LNCAP (cell line): ENCODE results near the gene FBXO47.

Experiments used
- CTCF ChIP-seq: fragments of 450-650 bp; IDR thresholded peaks from 2 replicates; pipeline ENCODE4 v1.5.1; 2017; ENCODE audit warnings: mild to moderate bottlenecking

The FBXO47 gene

GRCh38 chr17:38970128-38970527 is 2.9 kb upstream of the FBXO47 start:
- no peak for TF ChIP-seq CTCF

GRCh38 chr17:38969281-38969680 is 2.1 kb upstream of the FBXO47 start:
- TF ChIP-seq CTCF: no peak

DNA sequence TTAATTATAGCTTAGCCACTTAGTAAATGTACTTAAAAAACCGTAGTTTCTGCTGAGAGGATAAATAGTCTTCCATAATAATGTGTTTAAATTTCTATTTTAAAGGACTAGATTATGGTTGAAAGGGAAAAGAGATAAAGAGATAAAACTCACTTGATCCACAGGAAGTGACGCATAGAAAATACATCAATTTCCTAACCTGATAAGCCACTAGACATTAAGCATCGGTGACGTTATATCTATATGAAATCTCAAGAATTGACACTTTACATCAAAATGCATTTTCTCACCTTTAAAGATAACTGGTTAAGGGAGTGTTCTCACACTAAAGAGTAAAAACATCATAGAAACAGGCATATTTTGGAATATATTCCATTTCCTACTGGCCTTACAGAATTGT is 5.8 kb downstream of the FBXO47 start:
- TF ChIP-seq CTCF: no peak

DNA sequence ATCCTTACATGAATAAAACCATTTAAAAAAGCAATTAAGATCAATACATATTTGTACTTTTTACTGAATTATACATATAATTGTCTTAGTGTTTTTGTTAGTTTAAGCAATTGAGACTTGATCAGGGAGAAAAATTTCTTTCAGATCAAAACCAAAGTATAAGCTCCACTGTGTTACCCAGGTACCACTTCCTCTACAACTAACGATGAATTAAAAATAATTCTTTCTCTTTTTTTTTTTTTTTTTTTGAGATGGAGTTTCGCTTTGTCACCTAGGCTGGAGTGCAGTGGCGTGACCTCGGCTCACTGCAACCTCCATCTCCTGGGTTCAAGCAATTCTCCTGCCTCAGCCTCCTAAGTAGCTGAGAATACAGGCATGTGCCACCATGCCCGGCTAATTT is 6.8 kb downstream of the FBXO47 start:
- no peak for TF ChIP-seq CTCF

DNA sequence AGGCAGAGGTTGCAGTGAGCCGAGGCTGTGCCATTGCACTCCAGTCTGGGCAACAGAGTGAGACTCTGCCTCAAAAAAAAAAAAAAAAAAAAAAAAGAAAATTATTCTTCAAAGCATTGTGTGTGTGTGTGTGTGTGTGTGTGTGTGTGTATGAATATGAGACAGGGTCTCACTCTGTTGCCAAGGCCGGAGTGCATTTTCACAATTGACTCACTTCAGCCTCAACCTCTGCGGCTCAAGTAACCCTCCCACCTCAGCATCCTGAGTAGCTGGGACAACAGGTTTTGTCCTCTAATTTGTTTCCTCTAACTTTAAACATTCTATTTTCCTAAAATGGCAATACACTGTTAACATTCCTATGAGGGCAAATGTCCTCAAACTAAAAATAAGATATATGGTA is 7.7 kb downstream of the FBXO47 start:
- no peak for TF ChIP-seq CTCF

DNA sequence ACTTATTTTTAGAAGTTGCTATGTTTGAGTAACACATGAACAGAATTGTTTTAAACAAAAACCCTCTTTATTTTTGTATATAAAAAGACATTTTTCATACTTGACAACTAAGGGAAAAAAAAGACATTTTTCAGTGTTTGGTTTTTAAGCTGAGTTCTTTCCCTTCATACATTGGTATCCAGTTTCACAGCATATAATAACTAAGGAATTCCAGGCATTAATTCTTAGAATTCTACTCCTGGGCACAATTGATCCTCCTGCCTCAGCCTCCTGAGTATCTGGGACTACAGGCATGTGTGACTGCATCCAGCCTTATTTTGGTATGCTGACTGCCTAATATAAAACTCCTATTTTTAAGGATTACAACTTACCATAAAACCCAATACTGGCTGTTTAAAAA is 8.4 kb downstream of the FBXO47 start:
- no peak for TF ChIP-seq CTCF

GRCh38 chr17:38958326-38958725 is 8.9 kb downstream of the FBXO47 start:
- TF ChIP-seq CTCF: no peak

DNA sequence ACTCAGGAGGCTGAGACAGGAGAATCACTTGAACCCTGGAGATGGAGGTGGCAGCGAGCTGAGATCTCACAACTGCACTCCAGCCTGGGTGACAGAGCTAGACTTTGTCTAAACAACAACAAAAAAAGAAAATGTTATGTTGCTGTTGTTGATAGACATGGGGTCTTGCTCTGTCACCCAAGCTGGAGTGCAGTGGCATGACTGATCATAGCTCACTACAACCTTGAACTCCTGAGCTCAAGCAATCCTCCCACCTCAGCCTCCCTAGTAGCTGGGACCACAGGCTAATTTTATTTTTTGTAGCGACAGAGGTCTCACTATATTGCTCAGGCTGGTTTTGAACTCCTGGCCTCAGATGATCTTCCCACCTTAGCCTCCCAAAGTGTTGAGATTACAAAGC is 20.0 kb downstream of the FBXO47 start:
- no peak for TF ChIP-seq CTCF
